Anterior cingulate cortex (tissue), 58 donors: Measurements from ENCODE around the gene PIP5K1B.

Source experiments
- DNase-seq, 58 donors: peaks; one replicate each; lab custom pipeline; 2025; lab: John Stamatoyannopoulos, UW

Gene PIP5K1B

DNA sequence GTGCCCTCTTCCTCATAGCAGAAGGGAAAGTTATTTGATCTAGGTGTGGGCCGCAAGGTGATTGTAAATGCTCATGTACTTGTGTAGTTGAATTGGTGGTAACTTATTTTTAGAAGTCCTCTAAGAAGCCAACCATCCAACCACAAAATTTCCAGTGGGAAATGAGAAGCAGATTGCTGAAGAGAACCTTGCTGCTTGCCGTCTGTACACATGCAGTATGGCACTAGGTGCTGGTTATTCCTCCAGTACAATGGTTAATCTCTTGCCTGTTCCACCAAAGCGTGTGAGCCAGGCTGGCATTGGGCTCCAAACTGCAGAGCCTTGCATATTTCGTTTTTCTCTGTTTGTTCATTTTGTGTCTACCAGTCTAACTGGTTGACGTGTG is 28.0 kb downstream of the PIP5K1B start:
- DNase-seq, result no peak

DNA sequence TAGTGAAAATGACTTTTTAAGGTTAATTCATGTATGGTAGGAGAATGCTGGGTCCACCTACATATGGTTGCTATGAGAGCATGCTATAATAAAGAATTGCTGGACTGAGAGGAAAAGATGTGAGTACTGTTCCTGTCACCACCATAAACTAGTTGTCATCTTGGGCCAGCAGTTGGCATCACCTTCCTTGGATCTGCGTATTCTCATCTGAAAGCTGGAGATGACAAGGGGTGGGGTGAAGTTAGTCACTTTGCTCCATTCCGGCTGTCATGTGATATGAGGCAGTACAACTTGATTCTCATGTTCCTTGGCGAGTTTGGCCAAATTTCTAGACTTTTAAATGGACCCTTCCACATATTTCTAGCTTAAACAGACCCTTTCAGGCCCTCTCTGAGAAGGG is 33.3 kb downstream of the PIP5K1B start:
- DNase-seq, result peak in 2 of 58 donors; percentile 1 to 9

DNA sequence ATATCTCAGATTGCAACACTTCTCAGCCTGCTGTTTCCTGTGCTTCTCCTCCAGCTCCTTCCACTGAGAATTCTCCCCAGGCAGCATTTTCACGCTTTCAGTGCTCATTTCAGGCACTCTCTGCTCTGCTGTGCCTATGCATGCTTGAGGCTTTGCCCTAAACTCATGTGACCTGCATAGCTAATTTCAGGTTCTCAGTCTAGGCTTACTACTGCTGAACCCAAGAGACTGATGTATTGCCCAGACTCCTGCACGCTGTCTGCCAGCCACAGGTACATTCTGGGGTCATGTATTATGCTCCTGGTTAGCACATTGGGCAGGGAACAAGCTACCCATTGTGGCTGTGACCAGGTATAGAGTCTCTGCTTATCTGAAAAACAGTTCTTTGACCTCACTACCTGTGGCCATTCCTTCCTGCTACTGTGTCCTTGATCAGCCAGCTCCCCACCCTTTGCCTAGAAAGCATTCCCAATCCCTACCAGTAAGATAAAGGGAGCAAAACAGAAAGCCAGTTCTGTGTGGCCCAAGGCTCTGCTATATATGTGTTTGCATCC is 34.7 kb downstream of the PIP5K1B start:
- DNase-seq, result peak in 4 of 58 donors; percentile 2 to 32 (median 8)

DNA sequence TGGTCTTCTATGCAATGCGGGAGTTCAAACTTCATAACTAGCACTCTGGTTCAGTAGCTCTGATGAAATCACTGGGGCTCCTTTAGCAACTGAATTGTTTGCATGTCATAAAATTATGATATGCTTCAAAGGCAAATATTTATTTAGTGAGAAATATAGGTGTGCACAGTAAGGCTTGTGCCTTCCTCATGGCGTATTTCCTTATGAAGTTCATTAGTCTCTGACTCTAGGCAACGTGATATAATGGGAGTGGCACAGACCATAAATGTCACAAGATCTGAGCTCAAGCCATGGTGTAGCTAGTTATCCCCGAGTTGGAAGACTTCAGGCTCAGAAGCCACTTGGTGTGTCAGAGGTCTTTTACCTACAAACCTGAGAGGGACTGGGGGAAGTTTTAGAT is 35.5 kb downstream of the PIP5K1B start:
- no peak for DNase-seq

DNA sequence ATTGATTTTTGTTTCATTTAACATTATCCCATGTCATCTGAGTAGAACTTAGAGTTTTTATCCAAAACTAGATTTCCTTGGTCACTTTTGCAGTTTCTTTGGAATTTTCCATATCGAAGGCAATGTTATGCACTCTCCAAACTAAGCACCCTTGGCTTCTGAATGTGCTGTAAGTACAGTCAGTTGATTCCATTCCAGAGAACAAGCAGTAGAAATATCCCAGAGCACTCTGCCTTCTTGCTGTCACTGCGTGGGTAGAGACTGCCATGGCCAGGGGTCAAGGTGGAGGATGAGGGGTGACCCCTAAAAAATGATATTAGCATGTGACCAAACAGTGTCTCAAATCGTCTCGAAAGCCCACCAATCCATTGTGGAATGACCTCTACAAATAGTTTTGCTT is 36.2 kb downstream of the PIP5K1B start:
- DNase-seq, result no peak

DNA sequence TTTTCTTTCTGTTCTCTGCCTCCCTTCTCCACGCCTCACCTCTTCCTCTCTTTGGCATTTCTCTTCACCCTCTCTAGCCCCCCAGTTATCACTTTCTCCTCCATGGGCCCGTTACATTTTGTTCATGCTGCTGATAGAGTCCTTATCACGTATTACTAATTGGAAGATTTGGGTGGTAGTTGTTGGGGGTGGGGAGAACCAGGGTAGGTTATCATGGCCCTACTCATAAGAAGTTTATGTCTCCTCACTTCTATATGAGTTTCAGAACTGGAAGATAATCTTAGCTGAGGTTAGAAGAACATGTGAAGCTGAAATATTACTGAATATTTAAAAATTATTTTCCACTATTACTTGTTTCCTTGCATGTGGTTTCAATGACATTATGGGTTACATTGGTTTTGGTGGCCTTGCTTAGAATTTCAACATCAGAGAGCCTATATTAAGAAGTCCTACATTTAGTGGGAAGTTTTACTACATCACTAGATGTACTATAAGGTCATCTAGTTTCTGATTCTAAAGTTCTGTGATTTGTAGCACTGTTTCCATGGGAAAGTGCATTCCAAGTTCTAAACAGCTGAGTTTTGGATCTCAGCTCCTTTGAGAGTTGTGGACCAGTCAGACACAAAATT is 36.8 kb downstream of the PIP5K1B start:
- no peak for DNase-seq

DNA sequence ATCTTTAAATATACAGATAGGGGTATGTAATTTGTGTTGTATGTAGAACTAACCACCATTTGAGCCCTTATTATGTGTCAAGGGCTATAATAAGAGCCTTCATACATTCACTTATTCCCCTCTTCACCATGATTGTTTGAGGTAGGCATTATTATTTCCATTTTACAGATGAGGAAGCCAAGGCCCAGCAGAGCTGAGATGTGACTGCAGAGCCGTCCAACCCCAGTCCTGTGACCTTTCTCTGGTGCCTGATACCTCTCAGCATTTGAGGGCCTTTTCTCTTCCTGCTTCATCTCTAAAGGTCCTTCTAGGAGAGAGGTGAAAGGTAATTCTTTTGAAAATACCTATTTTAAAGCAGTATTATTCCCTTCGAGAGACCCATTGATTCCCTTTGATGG is 37.3 kb downstream of the PIP5K1B start:
- DNase-seq, result no peak

DNA sequence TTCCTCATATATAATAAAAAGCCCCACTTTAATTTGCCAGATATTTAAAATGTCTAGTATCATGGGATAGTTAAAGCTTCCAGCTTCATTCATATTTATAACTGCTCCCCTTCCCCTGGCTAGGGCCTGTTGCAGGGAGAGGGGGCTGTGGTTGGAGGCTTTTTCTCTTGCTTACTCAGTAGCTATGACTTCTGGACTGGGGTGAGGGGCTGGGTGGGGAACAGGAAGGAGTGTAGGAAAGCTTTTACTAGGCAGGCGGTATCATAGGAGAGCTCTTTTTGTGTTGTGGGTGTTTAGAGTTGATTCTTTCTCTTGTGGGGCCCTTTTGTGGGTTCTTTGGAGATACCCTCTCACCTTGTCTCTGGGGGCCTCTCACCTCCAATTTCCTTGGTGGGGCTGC is 39.4 kb downstream of the PIP5K1B start:
- DNase-seq, result no peak

DNA sequence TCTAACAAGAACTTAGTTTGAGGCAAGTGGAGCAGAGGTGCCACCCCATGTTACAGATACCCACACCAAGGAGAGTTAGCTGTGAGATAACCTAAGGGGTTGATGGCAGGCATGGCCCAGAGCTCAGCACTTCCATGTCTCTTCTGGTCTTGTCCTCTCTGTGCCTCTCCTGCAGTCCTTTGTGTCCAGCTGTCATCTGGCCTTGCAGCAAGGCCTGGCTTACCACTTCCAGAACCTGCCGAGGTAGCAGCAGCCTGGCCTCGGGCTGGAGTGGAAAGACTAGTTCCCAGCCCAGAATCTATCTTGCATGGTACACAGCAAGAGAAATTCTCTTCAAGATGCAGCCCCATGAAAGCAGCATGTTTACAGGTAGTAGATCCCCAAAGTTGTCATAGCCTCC is 41.5 kb downstream of the PIP5K1B start:
- DNase-seq, result no peak

DNA sequence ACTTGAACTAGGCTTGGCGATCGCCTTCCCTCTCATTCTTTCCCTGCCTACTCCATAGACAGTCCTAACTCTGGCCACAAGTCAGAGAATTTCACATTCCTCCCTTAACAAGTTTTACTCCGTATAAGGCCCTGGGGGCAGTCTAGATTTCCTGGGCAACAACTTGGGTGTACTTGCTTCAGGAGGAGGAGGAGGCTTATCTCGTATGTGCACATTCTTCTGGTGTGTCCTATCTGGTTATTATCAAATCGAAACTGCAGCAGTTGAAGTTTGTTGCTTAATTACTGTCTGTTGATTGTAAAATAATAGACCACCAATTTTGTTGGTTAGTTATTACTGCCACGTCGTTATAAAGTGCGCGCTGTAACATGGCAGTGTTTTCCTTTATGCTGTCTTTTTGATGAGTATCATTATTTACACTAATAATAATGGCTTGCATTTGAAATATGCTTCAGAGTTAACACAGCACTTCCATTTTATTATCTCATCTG is 42.0 kb downstream of the PIP5K1B start:
- no peak for DNase-seq

DNA sequence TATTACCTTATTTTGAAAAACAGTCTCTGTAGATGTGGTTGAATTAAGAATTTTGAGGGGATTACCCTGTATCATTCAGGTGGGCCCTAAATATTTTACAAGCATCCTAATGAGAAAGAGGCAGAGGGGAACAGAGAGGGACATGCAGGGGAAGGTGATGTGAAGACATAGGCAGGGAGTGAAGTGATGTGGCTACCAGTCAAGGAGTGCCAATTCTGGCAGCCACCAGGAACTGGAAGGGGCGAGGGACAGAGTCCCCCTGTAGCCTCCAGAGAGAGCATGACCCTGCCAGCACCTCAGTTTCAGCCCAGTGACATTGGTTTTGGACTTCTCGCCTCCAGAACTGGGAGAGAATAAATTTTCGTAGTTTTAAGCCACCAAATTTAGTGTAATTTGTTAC is 44.1 kb downstream of the PIP5K1B start:
- DNase-seq, result no peak

DNA sequence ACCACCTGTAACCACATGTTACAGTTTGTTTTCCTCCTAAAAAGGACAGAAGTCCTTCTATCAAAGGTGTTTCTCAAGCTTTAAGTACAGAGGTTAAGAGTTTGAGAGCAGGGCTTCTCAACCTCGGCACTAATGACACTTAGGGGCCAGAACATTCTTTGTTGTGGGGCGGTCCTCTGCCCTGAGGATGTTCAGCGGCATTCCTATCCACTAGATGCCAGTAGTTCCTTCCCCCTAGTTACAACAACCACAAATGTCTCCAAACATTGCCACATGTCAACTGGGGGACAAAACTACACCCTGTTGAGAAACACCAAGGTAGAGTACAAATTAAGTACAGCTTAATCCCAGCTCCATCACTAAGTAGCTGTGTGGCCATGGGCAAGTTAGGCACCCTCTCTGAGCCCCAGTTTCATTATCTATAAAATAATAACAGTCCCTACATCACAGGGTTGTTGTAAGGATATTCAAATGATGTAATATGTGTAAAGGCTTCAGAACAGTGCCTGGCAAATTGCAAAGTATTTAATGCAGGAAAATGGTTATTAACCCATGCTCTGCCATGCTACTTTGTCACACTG is 44.6 kb downstream of the PIP5K1B start:
- DNase-seq, result no peak

DNA sequence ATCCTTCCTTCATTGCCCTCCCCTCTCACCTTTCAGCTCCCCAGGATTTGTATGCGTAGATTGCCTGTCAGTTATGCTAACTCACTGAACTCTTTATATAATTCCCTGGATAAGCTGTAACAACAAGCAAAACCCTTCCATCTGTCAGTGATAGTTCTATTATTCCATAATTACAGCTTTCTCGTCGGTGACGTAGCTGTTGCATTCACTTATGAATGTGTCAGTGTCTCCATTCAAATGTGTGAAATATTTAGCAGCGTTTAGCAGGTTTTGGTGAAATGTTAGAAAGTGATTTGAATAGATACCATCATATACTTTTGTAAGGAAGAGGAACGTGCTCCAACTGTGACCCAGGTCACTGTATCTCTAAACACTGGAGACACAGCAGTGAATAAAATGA is 45.2 kb downstream of the PIP5K1B start:
- no peak for DNase-seq

DNA sequence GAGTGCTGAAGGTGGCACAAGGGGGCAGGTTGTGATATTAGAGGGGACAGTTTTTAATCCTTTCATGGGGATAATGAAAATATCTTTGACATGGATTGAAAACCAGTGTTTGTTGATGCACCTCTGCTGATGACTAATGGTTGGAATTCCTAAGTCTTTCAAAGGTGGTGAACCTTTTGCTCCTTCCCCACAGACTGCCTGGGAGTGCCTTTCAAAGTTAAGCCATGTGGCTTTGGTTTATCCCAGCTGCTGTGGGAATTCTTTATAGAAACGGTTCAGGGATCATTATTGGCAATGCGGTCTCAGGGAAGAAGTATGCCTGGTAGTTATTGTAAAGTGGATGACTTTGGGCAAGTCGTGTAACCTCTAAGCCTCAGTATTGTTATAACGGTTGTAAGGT is 45.7 kb downstream of the PIP5K1B start:
- DNase-seq, result no peak

DNA sequence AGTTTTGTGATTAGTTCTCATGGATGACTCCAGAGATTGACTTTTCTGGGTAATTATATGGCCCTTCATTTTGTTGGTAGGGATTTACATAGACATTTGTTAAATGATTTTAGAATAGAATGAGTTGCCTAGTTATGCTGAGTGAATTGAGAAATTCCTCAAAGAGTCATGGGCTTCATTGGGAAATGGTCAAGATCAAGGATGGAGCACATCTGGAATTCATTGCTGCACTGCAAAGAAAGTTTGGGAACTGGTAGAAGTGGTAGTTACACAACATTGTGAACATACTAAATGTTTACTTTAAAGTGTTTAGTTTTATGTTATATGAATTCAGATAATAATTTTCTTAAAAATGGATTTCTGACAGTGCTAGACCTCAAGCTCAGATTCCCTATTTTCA is 46.5 kb downstream of the PIP5K1B start:
- no peak for DNase-seq

DNA sequence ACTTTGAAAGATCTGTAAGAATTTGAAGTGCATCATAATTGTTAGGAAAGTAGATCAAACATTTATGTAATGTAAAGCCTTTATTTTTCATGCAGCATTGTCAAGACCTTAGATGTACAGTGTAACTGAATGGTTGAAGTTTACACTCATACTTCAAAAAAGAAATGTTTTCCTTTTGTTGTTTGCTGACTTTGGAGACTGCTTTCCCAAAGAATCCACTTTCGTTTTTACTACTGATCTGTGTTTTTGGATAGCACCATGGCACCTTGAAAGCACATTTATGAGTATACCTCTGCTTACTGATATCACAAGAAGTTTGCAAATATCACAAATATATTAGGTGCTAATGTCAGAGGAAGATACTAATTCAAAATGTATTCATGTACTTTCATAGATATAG is 50.0 kb downstream of the PIP5K1B start:
- DNase-seq, result no peak

DNA sequence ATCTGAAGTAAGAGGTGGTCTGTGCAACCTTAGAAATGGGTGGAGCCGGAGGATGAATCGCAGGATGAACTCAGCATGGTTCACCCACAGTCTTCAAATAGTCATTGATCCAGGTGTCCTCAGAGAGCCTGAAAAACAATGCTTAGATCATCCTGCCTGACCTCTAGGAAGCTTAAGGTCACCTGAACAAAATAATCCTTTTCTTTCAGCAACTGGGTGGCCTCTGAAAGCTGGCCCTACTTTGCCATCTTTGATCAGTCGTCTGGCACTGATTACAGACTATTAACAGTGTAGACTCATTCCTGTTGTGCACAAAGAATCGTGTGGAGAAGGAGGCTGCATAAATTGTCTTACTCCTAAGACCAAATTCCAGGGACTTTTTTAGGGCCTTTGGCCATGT is 50.7 kb downstream of the PIP5K1B start:
- DNase-seq, result no peak

DNA sequence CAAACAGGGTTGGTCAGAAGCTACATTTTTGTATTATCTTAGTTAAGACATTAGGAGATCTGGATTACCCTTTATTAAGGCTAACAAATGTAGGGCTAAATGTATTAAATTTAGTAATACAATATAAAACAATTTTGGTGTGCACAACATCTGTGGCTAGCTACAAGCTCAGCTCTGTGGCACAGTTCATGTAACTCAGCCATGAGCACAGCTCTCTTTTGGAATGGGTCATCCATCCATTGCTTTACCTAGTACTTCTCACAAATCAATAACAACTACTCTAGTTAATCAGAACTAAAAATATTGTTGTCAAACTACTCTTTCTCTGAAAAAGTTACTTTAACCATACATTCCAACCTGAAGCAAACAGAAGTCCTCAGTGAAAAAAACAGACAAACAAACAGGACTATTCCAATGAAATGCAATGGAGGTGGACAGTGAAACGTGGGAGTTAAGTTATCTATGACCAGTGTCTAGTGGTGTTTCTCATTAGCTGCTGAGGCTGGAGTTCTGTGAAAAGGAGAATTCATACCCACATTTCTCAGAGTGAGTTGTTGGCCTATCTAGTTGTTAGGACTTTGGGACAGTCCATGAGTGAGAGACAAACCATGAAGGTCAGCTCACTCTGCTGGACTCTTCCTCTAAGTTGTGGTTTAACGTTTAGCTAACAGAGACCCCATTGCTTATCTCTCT is 55.1 kb downstream of the PIP5K1B start:
- DNase-seq, result no peak

DNA sequence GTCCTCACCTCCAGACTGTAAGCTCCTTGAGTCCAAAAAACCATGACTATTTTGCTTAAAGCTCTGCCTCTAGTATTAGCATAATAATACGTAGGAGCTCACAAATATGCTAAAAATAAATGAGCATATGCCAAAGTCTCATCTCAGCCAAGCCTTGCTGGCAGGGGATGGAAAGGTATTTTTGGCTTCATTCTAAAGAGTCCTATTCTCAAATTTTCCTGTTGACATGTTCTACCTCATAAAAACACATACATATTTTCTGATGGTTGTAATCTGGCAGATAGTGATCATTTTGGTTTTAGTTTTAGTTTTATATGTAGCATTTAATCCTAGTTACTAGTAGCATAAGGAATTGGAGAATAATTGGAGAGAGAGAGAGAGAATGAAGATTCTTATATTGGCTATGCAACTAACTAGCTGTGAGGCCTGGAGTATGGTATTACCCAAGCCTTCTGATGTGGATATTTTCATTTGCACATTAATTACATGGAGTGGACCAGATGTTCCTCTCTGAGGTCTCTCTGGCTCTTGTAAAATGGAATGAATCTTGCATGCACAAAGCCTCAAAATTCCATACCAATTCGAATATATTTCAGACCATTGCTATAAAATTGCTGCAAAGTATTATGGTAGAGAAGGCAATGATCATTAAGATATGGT is 55.8 kb downstream of the PIP5K1B start:
- no peak for DNase-seq

DNA sequence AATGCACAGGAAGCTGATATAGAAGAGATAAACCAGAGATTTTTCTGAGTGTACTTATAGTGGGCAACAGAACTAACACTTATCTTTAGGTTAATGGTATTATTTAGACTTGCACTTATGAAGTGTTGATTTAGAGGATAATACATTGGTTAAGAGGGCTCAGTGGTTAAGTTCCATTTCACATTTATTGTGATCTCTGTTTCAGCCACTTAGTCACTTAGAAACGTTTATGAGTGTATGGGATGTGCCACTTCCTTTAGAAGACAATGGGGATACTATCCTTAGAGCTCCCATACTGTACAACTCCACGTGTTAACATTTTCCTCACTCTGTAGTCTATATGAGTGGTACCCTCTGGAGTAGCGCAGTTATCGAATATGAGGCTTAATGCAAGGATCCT is 57.5 kb downstream of the PIP5K1B start:
- no peak for DNase-seq

DNA sequence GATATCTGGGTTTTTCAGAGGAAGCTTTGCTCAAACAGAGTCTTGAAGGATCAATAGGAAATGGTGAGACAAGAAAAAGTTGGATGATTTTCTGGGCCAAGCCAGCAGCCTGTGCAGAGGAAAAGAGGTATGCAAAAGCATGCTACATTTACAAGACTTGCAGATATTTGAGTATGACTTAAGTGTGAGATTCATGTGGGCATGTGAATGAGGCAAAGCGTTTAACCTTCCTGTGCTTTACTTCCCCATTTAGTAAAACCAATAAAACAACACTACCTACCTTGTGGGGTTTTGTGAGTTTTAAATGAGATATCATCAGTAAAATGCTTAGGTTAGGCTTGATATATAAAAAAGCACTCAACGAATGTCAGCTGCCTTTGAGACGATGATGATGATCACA is 58.1 kb downstream of the PIP5K1B start:
- no peak for DNase-seq
